K562 (cell line): ENCODE results near the gene CCDC117. TPM values are rescaled to one million over a fixed set of nuclear protein-coding genes. Genes with fewer than 3 reads are reported as not detected.

Experiments
- ATAC-seq: fragments of 200-7000 bp; cut with Tn5 transposase; 3 replicates; pipeline ENCODE4 v1.9.1; 2020; ENCODE audit warnings: moderate library complexity
- BruUV-seq: library from RNA; stranded (reverse); fragments of 400-500 nt; replicated peaks from 2 replicates; lab custom pipeline; 2021; lab: Mats Ljungman, UMichigan
- CTCF ChIA-PET: fragments of 300-600 bp; formaldehyde crosslinking; extraction: SDS; loops from one replicate; lab custom pipeline; 2021; ENCODE audit warnings: low intra/inter-chr PET ratio; lab: Yijun Ruan, JAX
- POLR2A ChIA-PET: fragments of 300-600, 350-650 bp; sonication (Branson Sonifier 250); formaldehyde crosslinking; extraction: SDS; loops from one replicate; lab custom pipeline; 2021; ENCODE audit warnings: antibody characterized with exemption, inconsistent platforms; lab: Yijun Ruan, JAX
- DNase-seq, 4 experiments: peaks; one replicate each; pipeline versions ENCODE4 v3.0.0 to v3.0.0-alpha.2; 2011 to 2018; ENCODE audit warnings: low spot score in 3 of 4, mixed read lengths in 3 of 4; ENCODE audit errors: extremely low read depth in 1 of 4
- FAIRE-seq: peaks from 2 replicates; lab custom pipeline; 2011; peaks lifted over from hg19 to GRCh38; lab: Jason Lieb, UNC
- H2AFZ ChIP-seq: 2 replicates; pipeline ENCODE4 v1.6.0; 2011; ENCODE audit warnings: low read depth, low read length, control low read depth, inconsistent platforms
- H3K27ac ChIP-seq: fragments of 200-600 bp; 3 replicates; pipeline ENCODE4 v1.8.0; 2011; ENCODE audit warnings: low read depth, mild to moderate bottlenecking, control low read depth, inconsistent platforms, low read length, moderate library complexity, mixed read lengths; ENCODE audit errors: extremely low read depth
- H3K27me3 ChIP-seq, 2 experiments: fragments of 300-600 bp in 1 of 2; 2 replicates in 1 of 2; 3 replicates in 1 of 2; pipeline versions ENCODE4 v1.6.0 to v1.8.0; 2011; ENCODE audit warnings: inconsistent platforms in 2 of 2, low read length in 2 of 2, mild to moderate bottlenecking in 1 of 2, mixed read lengths in 1 of 2, moderate library complexity in 1 of 2; ENCODE audit not compliant: control insufficient read depth in 2 of 2, insufficient read depth in 2 of 2
- H3K36me3 ChIP-seq: fragments of 300-600 bp; 3 replicates; pipeline ENCODE4 v1.8.0; 2011; ENCODE audit warnings: mild to moderate bottlenecking, low read length, inconsistent platforms; ENCODE audit not compliant: control insufficient read depth, insufficient read depth
- H3K4me1 ChIP-seq, 2 experiments: fragments of 200-600 bp in 1 of 2; replicated peaks in 1 of 2; 2 replicates in 1 of 2; 3 replicates in 1 of 2; pipeline versions ENCODE4 v1.5.1 to v1.8.0; 2011; ENCODE audit warnings: inconsistent platforms in 2 of 2, low read length in 2 of 2, mild to moderate bottlenecking in 1 of 2, mixed read lengths in 1 of 2, moderate library complexity in 1 of 2; ENCODE audit not compliant: control insufficient read depth in 2 of 2, insufficient read depth in 2 of 2
- H3K4me2 ChIP-seq: 2 replicates; pipeline ENCODE4 v1.6.1; 2011; ENCODE audit warnings: low read length, control low read depth, inconsistent platforms, mixed read lengths; ENCODE audit not compliant: insufficient read depth
- H3K4me3 ChIP-seq: fragments of 200-600 bp; sonication (generic), shearing (Covaris generic); 2 replicates; pipeline ENCODE4 v1.5.1; 2016; ENCODE audit warnings: control low read depth, inconsistent platforms
- H3K79me2 ChIP-seq: fragments of 200-600 bp; 3 replicates; pipeline ENCODE4 v1.8.0; 2011; ENCODE audit warnings: low read length, inconsistent platforms; ENCODE audit not compliant: control insufficient read depth, insufficient read depth
- H3K9ac ChIP-seq, 2 experiments: 2 replicates each; pipeline versions ENCODE4 v1.6.0 to v1.6.1; 2011; ENCODE audit warnings: low read depth in 2 of 2, low read length in 2 of 2, control low read depth in 1 of 2, inconsistent platforms in 1 of 2, mild to moderate bottlenecking in 1 of 2, mixed read lengths in 1 of 2; ENCODE audit not compliant: insufficient read depth in 1 of 2
- H3K9me1 ChIP-seq: one replicate; pipeline ENCODE4 v1.6.0; 2011; ENCODE audit warnings: inconsistent platforms, mild to moderate bottlenecking, low read length, moderate library complexity; ENCODE audit not compliant: control insufficient read depth, insufficient read depth
- H3K9me3 ChIP-seq: replicated peaks from 2 replicates; pipeline ENCODE4 v1.5.1; 2011; ENCODE audit warnings: low read depth, low read length, inconsistent platforms; ENCODE audit not compliant: control insufficient read depth, insufficient read depth
- H4K20me1 ChIP-seq: replicated peaks from 2 replicates; pipeline ENCODE4 v1.6.1; 2011; ENCODE audit warnings: low read length, inconsistent platforms, mixed read lengths; ENCODE audit not compliant: control insufficient read depth, insufficient read depth
- CBFA2T2 ChIP-seq: fragments of 450-650 bp; conservative IDR thresholded peaks from 2 replicates; pipeline ENCODE4 v1.6.1; 2017; ENCODE audit warnings: mild to moderate bottlenecking
- CBFA2T3 ChIP-seq: fragments of 450-650 bp; IDR thresholded peaks from 2 replicates; pipeline ENCODE4 v1.6.1; 2017
- DDX20 ChIP-seq: fragments of 450-650 bp; IDR thresholded peaks from 2 replicates; pipeline ENCODE4 v1.6.1; 2016; ENCODE audit warnings: missing genetic modification characterization, low read depth, mild to moderate bottlenecking, missing compliant biosample characterization, moderate library complexity
- HIVEP1 ChIP-seq: fragments of 250-450 bp; sonication (Bioruptor Pico); IDR thresholded peaks from 2 replicates; pipeline ENCODE4 v1.4.0; 2020; ENCODE audit warnings: mild to moderate bottlenecking
- RAD51 ChIP-seq: fragments of 450-650 bp; IDR thresholded peaks from 2 replicates; pipeline ENCODE4 v1.7.1; 2016; ENCODE audit warnings: low read depth, mild to moderate bottlenecking, borderline replicate concordance
- SAFB2 ChIP-seq: fragments of 200-400 bp; formaldehyde crosslinking; IDR thresholded peaks from 2 replicates; pipeline ENCODE4 v1.6.1; 2018; ENCODE audit warnings: borderline replicate concordance, low read length, low read depth, moderate library complexity; ENCODE audit not compliant: severe bottlenecking
- WGBS: fragments of 100-300 bp; shearing (Covaris generic); methylation state at CpG from one replicate; pipeline ENCODE4 v1.1.6; 2016; ENCODE audit warnings: low coverage, mixed read lengths; ENCODE audit not compliant: insufficient coverage; ENCODE audit errors: missing lambda C conversion rate; 5-methylcytosine and 5-hydroxymethylcytosine counted together
- in situ Hi-C: fragments of 300-500 bp; cut with MboI; formaldehyde crosslinking; loops from 4 replicates; pipeline ENCODE4 v1.15.0; 2018; ENCODE audit warnings: inconsistent platforms, mixed read lengths
- intact Hi-C: fragments of 100-400 bp; cut with micrococcal nuclease; formaldehyde crosslinking; loops from 2 replicates; pipeline ENCODE4 v1.14.2; 2022
- polyA plus RNA-seq, 8 experiments: library from polyadenylated mRNA; depleted of rRNA in 4 of 8; stranded (reverse) in 5 of 8; unstranded in 3 of 8; fragments of >200 nt; fragmentation: Nextera tagmentation in 2 of 8; fragmentation: Illumina TruSeq in 1 of 8; extraction: Ambion mirVana in 2 of 8; extraction: Trizol in 1 of 8; gene quantifications; 2 replicates each; pipeline versions ENCODE4 v1.2.1 to v1.2.3, GENCODE V29; 2011 to 2014; ENCODE audit warnings: inconsistent platforms in 1 of 8, missing spikeins in 1 of 8
- total RNA-seq, 7 experiments: library from RNA; depleted of rRNA in 6 of 7; stranded (reverse); fragments of >200 nt in 6 of 7; fragmentation: Illumina TruSeq in 2 of 7; extraction: Trizol in 2 of 7; gene quantifications; 2 replicates each; pipeline versions ENCODE4 v1.2.1 to v1.2.3, GENCODE V29; 2011 to 2021; ENCODE audit warnings: low replicate concordance in 1 of 7

Gene CCDC117
- total and polyA plus RNA-seq, 9 of the 15 experiments (the other 6 are each of a cell fraction or from before 2014, with no cell fraction given), result 5.7 to 23.3 (median 15.8) TPM

- Histone ChIP-seq H3K4me1 (peaks cover 0 to 5% of the 10 kb centered on the region in 2 experiments; a peak in 2 of 5 replicates), H3K27ac (no peak overlapping the region), H3K9me1 (no peaks in the 10 kb centered on the region), H3K4me3 (no peak overlapping the region), H3K9ac (no peak overlapping the region), H3K4me2 (no peak overlapping the region), H3K79me2 (peaks cover 40% of the 10 kb centered on the region), H3K36me3 (peaks cover 55% of the 10 kb centered on the region; the same call in 2 of the 3 replicates), H2AFZ (no peak overlapping the region), H3K9me3 (no peaks in the 10 kb centered on the region), H3K27me3 (no peaks in the 10 kb centered on the region), H4K20me1 (no peaks in the 10 kb centered on the region)
- no peak for DNase-seq
- no TSS peak for BruUV-seq
- TF ChIP-seq HIVEP1 (no peak), RAD51 (no peak)
- POLR2A ChIA-PET, result interaction anchor here (0.7 kb wide), 1 partner anchor 66 kb away, joined by 3 read pairs; the partner anchor contains the start of gene XBP1
- CTCF ChIA-PET, result no interaction called here
- intact Hi-C loops, result no loop called here
- in situ Hi-C loops, result no loop called here
- ATAC-seq, result no peak
- FAIRE-seq, result no peak
- WGBS, result 89% methylated on average over 5 of the region's 6 CpGs
These were observed 38.1 kb upstream of the CCDC117 start for GRCh38 chr22:28734393-28734792.

- intact Hi-C loops (no loop called here), in situ Hi-C loops (no loop called here)
- Histone ChIP-seq H3K4me3 (no peak overlapping the region), H3K9me3 (no peaks in the 10 kb centered on the region), H3K4me2 (no peak overlapping the region), H3K36me3 (peaks cover 50% of the 10 kb centered on the region; the same call in 2 of the 3 replicates), H3K4me1 (peaks cover 0 to 5% of the 10 kb centered on the region in 2 experiments; a peak in 2 of 5 replicates), H3K27me3 (no peaks in the 10 kb centered on the region), H3K9ac (no peak overlapping the region), H3K27ac (no peak overlapping the region), H3K9me1 (no peaks in the 10 kb centered on the region), H2AFZ (no peak overlapping the region), H3K79me2 (peaks cover 61% of the 10 kb centered on the region), H4K20me1 (no peaks in the 10 kb centered on the region)
- 59% methylated on average over 7 of the region's 7 CpGs for WGBS
- ChIA-PET CTCF (no interaction called here), POLR2A (no interaction called here)
- no TSS peak for BruUV-seq
- TF ChIP-seq CBFA2T3 (peak; percentile 57; the same call in 1 of the 2 replicates), CBFA2T2 (0 out of 2 replicates have a peak, but pooled peaks have one; percentile 11), SAFB2 (no peak), DDX20 (no peak)
- DNase-seq (no peak), FAIRE-seq (no peak), ATAC-seq (no peak)
These were observed 36.0 kb upstream of the CCDC117 start for GRCh38 chr22:28736301-28737155.
